ENCODE data around the gene TOP2A.
"Not testable (repeated sequence)": the region's sequence is repeated elsewhere in the genome, so short reads cannot be mapped to it uniquely, and the experiment has no call there.

Gene TOP2A

DNA sequence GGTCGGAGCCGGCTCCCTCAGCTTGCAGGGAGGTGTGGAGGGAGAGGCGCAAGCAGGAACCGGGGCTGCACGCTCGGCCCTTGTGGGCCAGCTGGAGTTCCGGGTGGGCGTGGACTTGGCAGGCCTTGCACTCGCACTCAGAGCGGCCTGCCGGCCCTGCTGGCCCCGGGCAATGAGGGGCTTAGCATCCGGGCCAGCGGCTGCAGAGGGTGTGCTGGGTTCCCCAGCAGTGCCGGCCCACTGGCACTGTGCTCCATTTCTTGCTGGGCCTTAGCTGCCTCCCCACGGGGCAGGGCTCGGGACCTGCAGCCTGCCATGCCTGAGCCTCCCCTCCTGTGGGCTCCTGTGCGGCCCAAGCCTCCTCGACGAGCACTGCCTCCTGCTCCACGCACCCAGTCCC lies 41.9 kb downstream of the TOP2A start:
- not testable (repeated sequence) for DNase-seq

DNA sequence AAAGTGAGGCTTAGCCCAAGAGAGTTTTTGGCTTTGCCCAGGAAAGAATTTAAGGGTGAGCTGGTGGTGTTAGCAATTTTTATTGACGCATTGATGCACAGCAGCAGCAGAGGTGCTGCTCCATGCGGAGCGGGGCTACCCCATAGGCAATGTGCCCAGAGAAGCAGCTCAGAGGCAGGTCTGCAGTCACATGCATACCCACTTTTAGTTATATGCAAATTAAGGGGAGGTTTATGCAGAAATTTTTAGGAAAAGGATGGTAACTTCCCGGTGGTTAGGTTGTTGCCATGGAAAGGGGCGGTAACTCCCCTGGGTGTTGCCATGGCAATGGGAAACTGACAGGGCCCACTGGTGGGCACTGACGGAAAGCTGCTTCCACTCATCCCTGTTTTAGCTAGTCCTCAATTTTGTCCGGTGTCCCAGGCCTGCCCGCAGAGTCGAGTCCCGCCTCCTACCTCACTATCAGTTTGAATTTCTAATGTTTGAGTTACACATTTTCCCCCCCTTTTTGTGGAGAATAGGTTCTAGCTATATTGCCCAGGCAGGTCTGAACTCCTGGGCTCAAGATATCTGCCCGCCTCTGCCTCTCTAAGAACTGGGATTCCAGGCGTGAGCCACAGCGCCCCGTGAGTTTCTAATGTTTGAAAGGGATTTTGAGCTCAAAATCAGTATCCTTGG lies 42.7 kb downstream of the TOP2A start:
- no peak for DNase-seq

DNA sequence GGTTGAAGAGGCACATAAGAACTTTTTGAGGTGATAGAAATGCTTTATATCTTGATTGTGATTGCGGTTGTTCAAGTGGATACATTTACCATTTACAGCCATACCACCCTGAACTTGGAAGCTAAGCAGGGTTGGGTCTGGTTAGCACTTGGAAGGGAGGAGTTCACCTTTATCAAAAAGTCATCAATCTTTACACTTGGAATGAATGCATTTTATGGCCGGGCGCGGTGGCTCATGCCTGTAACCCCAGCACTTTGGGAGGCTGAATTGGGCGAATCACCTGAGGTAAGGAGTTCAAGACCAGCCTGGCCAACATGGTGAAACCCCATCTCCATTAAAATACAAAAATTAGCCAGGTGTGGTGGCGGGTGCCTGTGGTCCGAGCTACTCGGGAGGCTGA lies 43.7 kb downstream of the TOP2A start:
- DNase-seq, result no peak

DNA sequence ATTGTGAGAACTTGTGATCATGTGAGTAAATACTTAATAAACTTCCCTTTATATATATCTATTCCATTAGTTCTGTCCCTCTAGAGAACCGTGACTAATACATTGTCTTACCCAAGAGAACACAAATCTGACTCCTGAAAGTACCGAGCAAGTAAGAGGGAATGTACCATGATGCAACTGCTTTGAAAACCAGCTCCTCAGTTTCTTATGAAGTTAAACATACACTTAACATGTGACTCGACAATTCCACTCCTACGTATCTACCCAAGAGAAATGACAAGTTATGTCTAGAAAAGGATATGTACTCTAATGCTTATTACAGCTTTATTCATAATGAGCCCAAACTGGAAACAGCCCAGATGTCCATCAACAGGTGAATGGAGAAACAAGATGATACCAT lies 44.4 kb downstream of the TOP2A start:
- no peak for DNase-seq

DNA sequence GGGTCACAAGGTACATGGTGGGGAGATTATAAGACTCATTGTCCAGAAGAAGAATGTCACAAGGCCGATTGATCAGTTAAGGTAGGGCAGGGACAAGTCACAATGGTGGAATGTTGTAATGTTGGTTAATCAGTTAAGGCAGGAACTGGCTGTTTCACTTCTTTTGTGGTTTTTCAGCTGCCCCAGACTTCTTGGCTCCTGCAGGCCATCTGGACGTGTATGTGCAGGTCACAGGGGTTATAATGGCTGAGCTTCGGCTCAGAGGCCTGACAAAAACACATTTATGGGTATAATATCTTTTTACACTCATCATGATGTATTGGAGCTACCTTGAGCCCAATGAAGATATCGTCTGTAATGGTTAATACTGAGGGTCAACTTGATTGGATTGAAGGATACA lies 45.1 kb downstream of the TOP2A start:
- DNase-seq, result not testable (repeated sequence)

DNA sequence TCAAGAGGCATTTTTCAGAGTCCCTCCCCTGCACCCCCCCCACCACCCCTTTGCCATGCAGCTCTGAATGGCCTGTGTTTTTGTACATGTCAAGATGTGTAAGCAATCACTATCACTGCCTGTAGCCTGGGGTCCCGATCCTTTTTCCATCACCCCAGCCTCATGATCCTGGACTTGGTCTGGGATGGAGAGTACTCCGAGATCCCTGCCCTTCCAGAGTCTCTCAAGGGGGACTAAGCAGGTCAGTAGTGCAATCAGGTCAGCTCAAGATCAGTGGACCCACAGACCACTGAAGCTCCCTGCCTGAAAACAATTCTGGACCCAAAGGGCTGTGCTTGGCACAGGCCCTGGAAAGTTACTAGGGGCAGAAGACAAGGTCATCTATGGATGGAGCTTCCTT lies 45.7 kb downstream of the TOP2A start:
- DNase-seq, result no peak

DNA sequence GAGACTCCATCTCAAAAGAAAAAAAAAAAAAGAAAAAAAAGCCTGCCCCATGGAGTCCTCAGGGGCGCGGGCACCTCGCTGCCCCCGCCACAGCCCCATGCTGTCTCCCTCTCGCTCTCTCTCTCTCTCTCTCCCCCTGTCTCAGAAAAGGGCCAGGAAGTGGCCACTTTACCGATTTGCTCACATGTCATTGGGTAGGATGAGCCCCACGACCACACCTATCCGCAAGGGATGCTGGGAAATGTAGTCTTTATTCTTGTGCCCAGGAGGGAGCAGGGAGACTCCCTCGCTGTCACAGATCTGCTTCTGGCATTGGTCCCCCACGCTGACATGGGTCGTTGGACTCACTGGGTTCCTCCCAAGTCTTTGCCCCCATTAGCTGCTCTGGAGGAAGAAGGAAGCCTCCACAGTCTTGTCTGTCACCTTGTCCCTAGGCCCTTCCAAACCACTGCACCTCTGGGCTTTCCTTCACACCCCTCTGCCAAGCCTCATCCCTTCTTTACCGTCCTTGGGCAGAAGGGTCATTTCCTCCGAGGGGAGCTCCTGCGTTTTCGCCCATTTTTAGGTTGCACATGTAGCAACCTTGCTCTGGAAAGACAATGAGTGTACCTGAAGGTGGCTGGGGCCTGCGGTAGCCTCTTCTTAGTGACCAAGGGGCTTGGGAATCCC lies 46.3 kb downstream of the TOP2A start:
- no peak for DNase-seq

GRCh38 chr17:40369923-40370322 lies 47.8 kb downstream of the TOP2A start:
- no peak for DNase-seq

DNA sequence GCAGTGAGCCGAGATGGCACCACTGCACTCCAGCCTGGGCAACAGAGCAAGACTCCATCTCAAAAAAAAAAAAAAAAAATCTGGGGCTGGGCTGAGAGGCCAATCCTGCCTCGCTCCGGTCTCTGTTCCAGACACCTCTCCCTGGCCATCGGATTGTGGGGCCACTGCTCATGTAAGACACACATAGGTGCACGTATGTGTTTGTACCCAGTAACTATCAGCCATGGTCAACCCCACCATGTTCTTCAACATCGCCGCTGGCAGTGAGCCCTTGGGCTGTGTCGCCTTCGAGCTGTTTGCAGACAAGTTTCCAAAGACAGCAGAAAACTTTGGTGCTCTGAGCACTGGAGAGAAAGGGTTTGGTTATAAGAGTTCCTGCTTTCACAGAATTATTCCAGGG lies 50.0 kb downstream of the TOP2A start:
- DNase-seq, result not testable (repeated sequence)

DNA sequence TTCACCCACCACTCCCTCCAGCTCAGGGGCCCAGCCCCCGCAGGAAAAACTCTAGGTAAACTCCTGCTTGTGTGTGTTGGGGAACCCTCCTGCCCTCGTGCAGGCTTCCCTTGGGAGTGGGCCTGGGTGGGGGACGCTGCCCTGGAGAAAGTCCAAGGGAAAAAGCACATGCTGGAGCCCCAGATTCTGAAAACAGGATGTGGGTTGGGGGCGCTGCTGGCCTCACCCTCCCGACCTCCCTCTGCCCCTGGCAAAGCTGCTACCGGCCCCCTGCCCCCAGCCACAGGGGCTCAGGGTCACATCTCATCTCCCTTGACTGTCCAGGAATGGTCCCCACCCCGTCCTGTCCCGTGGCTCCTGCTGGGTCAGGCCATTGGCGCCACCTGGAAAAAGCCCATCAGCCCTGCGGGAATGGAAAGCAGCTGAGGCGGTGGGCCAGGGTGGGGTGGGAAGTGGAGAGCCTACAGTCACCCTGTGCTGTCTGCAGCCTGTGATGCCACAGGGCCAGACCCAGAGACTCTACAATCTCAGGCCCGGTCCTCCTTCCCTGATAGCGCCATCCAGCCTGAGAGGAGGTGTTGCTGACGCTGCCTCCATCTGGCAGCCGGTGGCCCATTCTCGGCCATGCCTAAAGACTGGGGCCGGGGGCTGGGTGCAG lies 50.7 kb downstream of the TOP2A start:
- no peak for DNase-seq

DNA sequence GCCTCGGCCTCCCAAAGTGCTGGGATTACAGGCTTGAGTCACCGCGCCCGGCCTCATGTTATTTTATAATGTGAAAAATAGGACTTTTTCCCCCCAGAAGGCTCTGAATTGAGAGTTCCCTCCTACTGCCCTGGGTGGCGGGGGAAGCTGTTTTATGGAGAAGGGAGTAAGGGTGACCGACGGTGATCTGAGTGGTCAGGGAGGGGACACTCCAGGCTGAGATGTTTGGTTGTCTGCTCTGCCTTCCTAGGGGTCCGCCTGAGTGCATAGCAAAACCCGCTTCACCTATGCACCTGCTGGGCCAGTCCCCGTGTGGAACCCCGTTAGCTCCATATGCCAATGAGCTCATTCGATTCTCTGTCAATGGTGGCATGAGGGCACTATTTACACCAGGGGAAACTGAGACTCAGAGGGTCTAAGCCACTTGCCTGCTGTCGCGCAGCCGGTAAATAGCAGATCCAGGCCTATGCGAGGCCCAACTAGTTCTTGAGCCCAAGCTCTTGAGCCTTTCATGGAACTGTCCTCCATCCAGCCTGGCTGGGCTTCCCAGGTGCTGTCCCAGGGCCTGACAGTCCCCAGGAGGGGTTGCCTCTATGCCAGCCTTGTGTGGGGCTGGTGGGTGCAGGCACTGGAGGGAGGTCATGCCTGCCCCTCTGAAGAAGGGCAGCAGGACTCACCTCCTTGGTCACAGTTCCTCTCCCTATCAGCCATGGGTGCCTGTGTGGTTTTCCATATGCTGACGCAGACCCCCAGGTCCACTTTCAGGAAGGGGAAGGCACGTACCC lies 51.4 kb downstream of the TOP2A start:
- no peak for DNase-seq

GRCh38 chr17:40364906-40365305 lies 52.8 kb downstream of the TOP2A start:
- DNase-seq, result no peak

GRCh38 chr17:40364121-40364861 lies 53.4 kb downstream of the TOP2A start, which contains the start of gene GJD3:
Gene GJD3 (minus strand): TSS chr17:40364737. CDS start chr17:40363815, 922 bp downstream.
- no peak for DNase-seq

DNA sequence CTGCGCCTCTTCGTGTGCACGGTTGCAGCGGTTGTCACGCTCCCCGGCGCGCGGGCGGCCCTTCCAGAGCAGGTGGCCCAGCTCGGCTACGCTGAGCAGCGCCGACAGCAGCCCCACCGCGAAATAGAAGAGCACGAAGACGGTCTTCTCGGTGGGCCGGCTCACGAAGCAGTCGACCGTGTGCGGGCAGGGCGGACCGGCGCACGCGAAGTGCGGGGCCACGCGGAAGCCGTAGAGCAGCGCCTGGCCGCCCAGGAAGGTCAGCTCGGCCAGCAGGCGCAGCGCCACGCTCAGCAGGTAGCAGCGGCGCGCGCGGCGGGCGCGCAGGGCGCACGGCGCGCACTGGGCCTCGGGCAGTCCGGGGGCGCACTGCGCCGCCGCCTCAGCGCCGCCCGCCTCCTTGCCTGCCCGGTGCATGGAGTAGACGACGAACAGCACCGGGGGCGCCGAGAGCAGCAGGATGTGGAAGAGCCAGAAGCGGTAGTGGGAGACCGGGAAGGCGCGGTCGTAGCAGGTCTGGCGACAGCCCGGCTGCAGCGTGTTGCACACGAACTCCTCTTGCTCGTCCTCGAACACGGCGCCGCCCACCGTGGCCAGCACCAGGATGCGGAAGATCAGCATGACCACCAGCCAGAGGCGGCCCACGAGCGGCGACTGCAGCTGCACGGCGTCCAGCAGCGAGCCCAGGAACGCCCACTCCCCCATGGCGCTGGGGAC lies 54.4 kb downstream of the TOP2A start:
- DNase-seq, result peak; percentile 78

GRCh38 chr17:40362696-40363110 lies 55.0 kb downstream of the TOP2A start:
- DNase-seq, result peak; percentile 79

GRCh38 chr17:40361925-40362695 lies 55.6 kb downstream of the TOP2A start:
- no peak for DNase-seq

GRCh38 chr17:40361063-40361924 lies 56.4 kb downstream of the TOP2A start:
- DNase-seq, result no peak

DNA sequence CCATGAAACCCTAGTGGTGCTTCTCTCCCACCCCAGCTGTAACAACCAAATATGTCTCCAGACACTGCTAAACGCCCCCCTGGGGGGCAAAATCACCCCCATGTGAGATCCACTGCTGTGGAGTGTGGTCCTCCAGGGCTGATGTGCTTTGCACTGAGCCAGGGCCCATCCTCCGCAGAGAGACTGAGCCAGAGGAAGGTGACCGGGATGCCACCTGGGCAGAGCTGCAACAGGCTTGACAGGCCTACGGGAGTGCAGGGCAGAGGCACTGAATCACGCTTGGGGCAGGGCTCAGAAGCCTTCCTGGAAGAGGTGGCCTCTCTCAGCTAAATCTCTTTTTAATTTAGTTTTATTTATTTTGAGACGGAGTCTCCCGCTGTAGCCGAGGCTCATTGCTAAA lies 57.6 kb downstream of the TOP2A start:
- DNase-seq, result no peak

DNA sequence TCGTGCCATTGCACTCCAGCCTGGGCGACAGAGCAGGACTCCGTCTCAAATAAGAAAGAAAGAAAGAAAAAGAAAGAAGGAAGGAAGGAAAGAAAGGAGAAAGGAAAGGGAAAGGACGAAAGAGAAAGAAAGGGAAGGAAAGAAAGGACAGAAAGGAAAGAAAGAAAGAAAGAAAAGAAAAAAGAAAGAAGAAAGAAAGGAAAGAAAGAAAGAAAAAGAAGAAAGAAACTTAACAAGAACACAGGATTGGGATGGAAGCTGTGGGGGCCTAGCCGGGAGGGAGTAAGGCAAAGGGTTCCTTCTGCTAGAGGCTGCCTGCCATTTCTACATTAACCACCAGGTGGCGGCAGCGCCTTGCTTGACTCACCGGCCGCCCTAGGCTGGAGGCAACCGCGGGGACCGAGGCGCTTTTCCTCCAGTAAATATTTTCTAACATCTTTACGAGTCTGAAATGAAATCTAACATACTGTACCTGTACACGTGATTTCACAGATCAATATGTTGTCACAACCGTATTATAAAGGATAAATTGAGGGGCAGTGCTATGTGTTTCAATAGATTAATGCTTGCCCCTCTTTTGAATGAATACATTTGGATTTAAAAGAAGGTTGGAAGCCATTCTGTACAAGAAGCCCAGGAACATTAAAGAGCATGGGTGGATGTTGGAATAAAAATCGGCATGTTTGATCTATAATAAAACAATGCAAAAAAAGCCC lies 59.2 kb downstream of the TOP2A start:
- peak; percentile 77 for DNase-seq
